ENCODE measurements around the gene PRDM13.

Gene PRDM13

GRCh38 chr6:99563056-99563723, 43.4 kb upstream of the PRDM13 start:
- Histone ChIP-seq H3K9me3 (ENCODE audit: insufficient read depth, low read depth, low read length) (no peaks in the 10 kb centered on the region), H3K4me3 (ENCODE audit: low read length, poor library complexity, severe bottlenecking) (no peak overlapping the region), H2AFZ (ENCODE audit: low read length) (no peak overlapping the region), H3K27me3 (ENCODE audit: insufficient read depth, low read length, poor library complexity, severe bottlenecking) (no peaks in the 10 kb centered on the region), H3K9me2 (replicated peaks; ENCODE audit: low read depth, low read length) (no peaks in the 10 kb centered on the region), H3K4me1 (ENCODE audit: insufficient read depth, low read length, poor library complexity, severe bottlenecking) (no peaks in the 10 kb centered on the region), H3K36me3 (ENCODE audit: insufficient read depth, low read length) (no peaks in the 10 kb centered on the region), H4K20me1 (ENCODE audit: insufficient read depth, low read length, poor library complexity, severe bottlenecking) (no peaks in the 10 kb centered on the region), H3K9ac (ENCODE audit: low read depth, low read length, poor library complexity, severe bottlenecking) (no peak overlapping the region), H3K79me2 (ENCODE audit: insufficient read depth, low read length) (no peaks in the 10 kb centered on the region), H3K4me2 (ENCODE audit: low read depth, low read length, poor library complexity, severe bottlenecking) (no peak overlapping the region), H3F3A (ENCODE audit: low read depth) (no peaks in the 10 kb centered on the region)
- TF ChIP-seq EZH2phosphoT487 (IDR thresholded peaks at IDR 0.05; ENCODE audit: borderline replicate concordance) (no peak), CTCF (conservative IDR thresholded peaks at IDR 0.05; ENCODE audit: low read length) (no peak)

- H3K4me1 ChIP-seq (ENCODE audit: insufficient read depth, low read length, poor library complexity, severe bottlenecking): no peaks in the 10 kb centered on the region
- no peaks in the 10 kb centered on the region for H3F3A ChIP-seq (ENCODE audit: low read depth)
- H3K79me2 ChIP-seq (ENCODE audit: insufficient read depth, low read length): no peaks in the 10 kb centered on the region
- H3K9me2 ChIP-seq (replicated peaks; ENCODE audit: low read depth, low read length): no peaks in the 10 kb centered on the region
- no peaks in the 10 kb centered on the region for H3K27me3 ChIP-seq (ENCODE audit: insufficient read depth, low read length, poor library complexity, severe bottlenecking)
- no peak within 1 kb of the TSS for H3K4me3 ChIP-seq (ENCODE audit: low read length, poor library complexity, severe bottlenecking)
- TF ChIP-seq EZH2phosphoT487 (IDR thresholded peaks at IDR 0.05; ENCODE audit: borderline replicate concordance): no peak
- H3K36me3 ChIP-seq (ENCODE audit: insufficient read depth, low read length): no peaks in the 10 kb centered on the region
- H4K20me1 ChIP-seq (ENCODE audit: insufficient read depth, low read length, poor library complexity, severe bottlenecking): no peaks in the 10 kb centered on the region
- no peaks in the 10 kb centered on the region for H3K9me3 ChIP-seq (ENCODE audit: insufficient read depth, low read depth, low read length)
- no peak within 1 kb of the TSS for H3K9ac ChIP-seq (ENCODE audit: low read depth, low read length, poor library complexity, severe bottlenecking)
- H2AFZ ChIP-seq (ENCODE audit: low read length): no peak within 1 kb of the TSS
- H3K4me2 ChIP-seq (ENCODE audit: low read depth, low read length, poor library complexity, severe bottlenecking): no peak within 1 kb of the TSS
Measured at GRCh38 chr6:99568103-99568933, 38.3 kb upstream of the PRDM13 start, which contains the start of gene CCNC. CCNC (minus strand) TSS chr6:99568660; CDS start chr6:99568527, 133 bp downstream.

- Histone ChIP-seq H3K36me3 (ENCODE audit: insufficient read depth, low read length) (no peaks in the 10 kb centered on the region), H3K9ac (ENCODE audit: low read depth, low read length, poor library complexity, severe bottlenecking) (no peak overlapping the region), H2AFZ (ENCODE audit: low read length) (no peak overlapping the region), H4K20me1 (ENCODE audit: insufficient read depth, low read length, poor library complexity, severe bottlenecking) (no peaks in the 10 kb centered on the region), H3K79me2 (ENCODE audit: insufficient read depth, low read length) (no peaks in the 10 kb centered on the region), H3F3A (ENCODE audit: low read depth) (no peaks in the 10 kb centered on the region), H3K9me3 (ENCODE audit: insufficient read depth, low read depth, low read length) (no peaks in the 10 kb centered on the region), H3K9me2 (replicated peaks; ENCODE audit: low read depth, low read length) (no peaks in the 10 kb centered on the region), H3K4me3 (ENCODE audit: low read length, poor library complexity, severe bottlenecking) (no peak overlapping the region), H3K4me2 (ENCODE audit: low read depth, low read length, poor library complexity, severe bottlenecking) (no peak overlapping the region), H3K27me3 (ENCODE audit: insufficient read depth, low read length, poor library complexity, severe bottlenecking) (no peaks in the 10 kb centered on the region), H3K4me1 (ENCODE audit: insufficient read depth, low read length, poor library complexity, severe bottlenecking) (no peaks in the 10 kb centered on the region)
- TF ChIP-seq EZH2phosphoT487 (IDR thresholded peaks at IDR 0.05; ENCODE audit: borderline replicate concordance) (no peak), CTCF (conservative IDR thresholded peaks at IDR 0.05; ENCODE audit: low read length) (no peak)
Measured at GRCh38 chr6:99573980-99574617, 32.5 kb upstream of the PRDM13 start.
